Right ventricle myocardium superior (tissue), 1 donor: ENCODE data around the gene TMEM198. TPM values are rescaled to one million over a fixed set of nuclear protein-coding genes. Genes with fewer than 3 reads are reported as not detected.

ENCODE experiments used
- ATAC-seq: fragments of 200-7000 bp; cut with Tn5 transposase; one replicate; pipeline ENCODE4 v1.9.1; 2020; ENCODE audit warnings: mild to moderate bottlenecking; ENCODE audit not compliant: poor library complexity
- DNase-seq: peaks from one replicate; pipeline ENCODE4 v3.0.0-alpha.2; 2020
- intact Hi-C: fragments of 100-400 bp; cut with DNase I; formaldehyde crosslinking; loops from one replicate; pipeline ENCODE4 v1.11.2; 2022
- total RNA-seq: library from RNA; stranded (reverse); fragmentation: NEBNext Ultra II Directional; extraction: Animal tissue kit (Norgen Biotek cat#: 25700); gene quantifications from one replicate; pipeline ENCODE4 v1.2.1, GENCODE V29; 2021
- donor health status: DM: no; HTN: yes; CAD: no; lungs with severe emphysema.

Gene TMEM198
- total RNA-seq, 1 donor from 2014 or later = 2.6 TPM

GRCh38 chr2:219507581-219508443, 36.0 kb upstream of the TMEM198 start:
- ATAC-seq = peak; percentile 49
- intact Hi-C loops = no loop called here
- no peak for DNase-seq

GRCh38 chr2:219508444-219508734, 35.4 kb upstream of the TMEM198 start:
- DNase-seq (no peak), ATAC-seq (no peak)
- intact Hi-C loops = no loop called here

- ATAC-seq = peak; percentile 15
- intact Hi-C loops = no loop called here
- DNase-seq = no peak
Observed at GRCh38 chr2:219508971-219509779, 34.7 kb upstream of the TMEM198 start.

- intact Hi-C loops = no loop called here
- DNase-seq = peak; percentile 63
- ATAC-seq = peak; percentile 79
Observed at GRCh38 chr2:219509780-219510511, 33.9 kb upstream of the TMEM198 start.

- intact Hi-C loops = no loop called here
- ATAC-seq (no peak), DNase-seq (no peak)
Observed at GRCh38 chr2:219510512-219511135, 33.2 kb upstream of the TMEM198 start.

- ATAC-seq (no peak), DNase-seq (no peak)
- intact Hi-C loops = no loop called here
Observed at GRCh38 chr2:219511547-219512325, 32.1 kb upstream of the TMEM198 start.

GRCh38 chr2:219512524-219513216, 31.2 kb upstream of the TMEM198 start:
- DNase-seq (no peak), ATAC-seq (no peak)
- intact Hi-C loops = no loop called here

GRCh38 chr2:219513787-219514186, 30.0 kb upstream of the TMEM198 start:
- ATAC-seq = no peak
- intact Hi-C loops = no loop called here
- DNase-seq = no peak

GRCh38 chr2:219514196-219514761, 29.5 kb upstream of the TMEM198 start, which contains the start of gene ASIC4:
Gene ASIC4 (plus strand): TSS chr2:219514482. CDS start chr2:219514725, 243 bp downstream.
- DNase-seq = no peak
- ATAC-seq = peak; percentile 33
- intact Hi-C loops = no loop called here

GRCh38 chr2:219514836-219515235, 29.0 kb upstream of the TMEM198 start:
- intact Hi-C loops = no loop called here

GRCh38 chr2:219515874-219516629, 27.8 kb upstream of the TMEM198 start:
- ATAC-seq (no peak), DNase-seq (no peak)
- intact Hi-C loops = no loop called here

More at GRCh38 chr2:219514836-219515235, 29.0 kb upstream of the TMEM198 start:
- DNase-seq (no peak), ATAC-seq (no peak)

- intact Hi-C loops = no loop called here
- ATAC-seq (no peak), DNase-seq (no peak)
Observed at GRCh38 chr2:219516888-219517287, 26.9 kb upstream of the TMEM198 start.

- DNase-seq = no peak
- ATAC-seq = no peak
- intact Hi-C loops = no loop called here
Observed at GRCh38 chr2:219517954-219518778, 25.7 kb upstream of the TMEM198 start.

GRCh38 chr2:219519526-219519916, 24.3 kb upstream of the TMEM198 start:
- DNase-seq (no peak), ATAC-seq (no peak)
- intact Hi-C loops = no loop called here

- no peak for DNase-seq
- intact Hi-C loops = no loop called here
- no peak for ATAC-seq
Observed at GRCh38 chr2:219520079-219520478, 23.7 kb upstream of the TMEM198 start.
